ENCODE measurements around the gene RBM22.
"Not testable (repeated sequence)": the region's sequence is repeated elsewhere in the genome, so short reads cannot be mapped to it uniquely, and the experiment has no call there.

- not testable (repeated sequence) for TF ChIP-seq CTCF (IDR thresholded peaks at IDR 0.05 in 2 of 3, conservative IDR thresholded peaks at IDR 0.05 in 1 of 3; ENCODE audit: control insufficient read depth in 2 of 3, extremely low read depth in 1 of 3, insufficient read depth in 1 of 3, low read depth in 3 of 3, low read length in 3 of 3); KDM1A (IDR thresholded peaks at IDR 0.05; ENCODE audit: borderline replicate concordance); GABPA (IDR thresholded peaks at IDR 0.05; ENCODE audit: low read depth); NFYB (IDR thresholded peaks at IDR 0.05; ENCODE audit: insufficient read depth, low read depth, low read length); ETV6 (conservative IDR thresholded peaks at IDR 0.05 in 1 of 2, IDR thresholded peaks at IDR 0.05 in 1 of 2; ENCODE audit: borderline replicate concordance in 1 of 2, low read depth in 1 of 2); CREB1 (IDR thresholded peaks at IDR 0.05; ENCODE audit: low read depth); JUND (IDR thresholded peaks at IDR 0.05; ENCODE audit: low read depth, low read length); NRF1 (conservative IDR thresholded peaks at IDR 0.05; ENCODE audit: low read depth, low read length); CEBPB (IDR thresholded peaks at IDR 0.05; ENCODE audit: borderline replicate concordance in 1 of 2, low read depth in 2 of 2, low read length in 2 of 2); ZBTB11 (CRISPR knock-in tag; IDR thresholded peaks at IDR 0.05)
Measured at GRCh38 chr5:150743142-150743488, 42.3 kb upstream of the RBM22 start.
